Aorta (tissue), 5 donors: ENCODE data around the gene CD244. TPM values are rescaled to one million over a fixed set of nuclear protein-coding genes. Genes with fewer than 3 reads are reported as not detected.
"Not testable (repeated sequence)": the region's sequence is repeated elsewhere in the genome, so short reads cannot be mapped to it uniquely, and the experiment has no call there.

Experiments
- ATAC-seq: fragments of 200-7000 bp; cut with Tn5 transposase; one replicate; pipeline ENCODE4 v1.9.1; 2022; ENCODE audit warnings: moderate library complexity; ENCODE audit not compliant: low FRiP score
- DNase-seq, 2 donors: peaks; one replicate each; pipeline ENCODE4 v3.0.0-alpha.2; 2020
- H3K27ac ChIP-seq, 2 donors: one replicate each; pipeline ENCODE4 v1.5.1; 2013; ENCODE audit warnings: low read length in 2 of 2, mild to moderate bottlenecking in 2 of 2, moderate library complexity in 2 of 2, control low read depth in 1 of 2, inconsistent platforms in 1 of 2, low read depth in 1 of 2
- H3K27me3 ChIP-seq, 2 donors: one replicate each; pipeline ENCODE4 v1.6.1; 2013; ENCODE audit warnings: control low read depth in 1 of 2, low read length in 1 of 2, mild to moderate bottlenecking in 1 of 2, moderate library complexity in 1 of 2; ENCODE audit not compliant: insufficient read depth in 2 of 2, control insufficient read depth in 1 of 2
- H3K36me3 ChIP-seq, 2 donors: one replicate each; pipeline ENCODE4 v1.6.1; 2013; ENCODE audit warnings: control low read depth in 1 of 2, low read length in 1 of 2, mild to moderate bottlenecking in 1 of 2; ENCODE audit not compliant: insufficient read depth in 2 of 2, control insufficient read depth in 1 of 2
- H3K4me1 ChIP-seq, 2 donors: one replicate each; pipeline ENCODE4 v1.6.1; 2013; ENCODE audit warnings: low read length in 2 of 2, control low read depth in 1 of 2, mild to moderate bottlenecking in 1 of 2, moderate library complexity in 1 of 2; ENCODE audit not compliant: insufficient read depth in 2 of 2, control insufficient read depth in 1 of 2
- H3K4me3 ChIP-seq, 2 donors: one replicate each; pipeline ENCODE4 v1.5.1; 2013; ENCODE audit warnings: low read length in 2 of 2, control low read depth in 1 of 2, mild to moderate bottlenecking in 1 of 2
- H3K9me3 ChIP-seq: one replicate; pipeline ENCODE4 v1.6.1; 2013; ENCODE audit warnings: mild to moderate bottlenecking, low read length; ENCODE audit not compliant: control insufficient read depth
- WGBS, 2 donors: extraction: QIAGEN DNeasy Blood & Tissue Kit; methylation state at CpG; one replicate each; pipeline ENCODE4 v1.1.7; 2013; 5-methylcytosine and 5-hydroxymethylcytosine counted together
- intact Hi-C, 2 donors: fragments of 100-400 bp; cut with DNase I; formaldehyde crosslinking; loops; one replicate each; pipeline versions ENCODE4 v1.14.2 to v1.15.0; 2022
- polyA plus RNA-seq, 2 donors: library from polyadenylated mRNA; stranded (reverse); fragments of 200-250 nt; gene quantifications; one replicate each; pipeline ENCODE4 v1.2.3, GENCODE V29; 2013
- total RNA-seq, 2 donors: library from RNA; stranded (reverse); fragmentation: NEBNext Ultra II Directional; extraction: Animal tissue kit (Norgen Biotek cat#: 25700); gene quantifications; one replicate each; pipeline ENCODE4 v1.2.1, GENCODE V29; 2021
- donor health status: healthy with polysubstance abuse.
- donor health status: Bipolar disorder and iron deficiency.
- donor health status: DM: no; HTN: no; CAD: no.
- donor health status: DM: no; HTN: no; CAD: no.
- donor health status: DM: yes; HTN: yes; CAD: no.

Gene CD244
- total and polyA plus RNA-seq, 4 donors, result 0.26 to 1.9 (median 0.55) TPM

GRCh38 chr1:160883581-160884513 lies 21.2 kb upstream of the CD244 start:
- intact Hi-C loops, result no loop called here
- Histone ChIP-seq H3K27me3 (no peaks in the 10 kb centered on the region), H3K9me3 (no peaks in the 10 kb centered on the region), H3K27ac (no peak overlapping the region), H3K4me3 (no peak overlapping the region), H3K36me3 (no peaks in the 10 kb centered on the region), H3K4me1 (no peaks in the 10 kb centered on the region)
- ATAC-seq, result no peak
- WGBS, 2 donors, result 86 to 88% methylated on average over 13 of the region's 13 CpGs
- no peak for DNase-seq

- intact Hi-C loops, result no loop called here
- Histone ChIP-seq H3K27ac (no peak overlapping the region), H3K4me1 (no peaks in the 10 kb centered on the region), H3K4me3 (no peak overlapping the region), H3K27me3 (no peaks in the 10 kb centered on the region), H3K36me3 (no peaks in the 10 kb centered on the region), H3K9me3 (no peaks in the 10 kb centered on the region)
- 95 to 100% methylated on average over 1 of the region's 1 CpG for WGBS, 2 donors
- ATAC-seq (no peak), DNase-seq (no peak)
Observed at GRCh38 chr1:160882582-160882981, 19.9 kb upstream of the CD244 start.

- intact Hi-C loops, H3K36me3 ChIP-seq, H3K9me3 ChIP-seq, H3K4me1 ChIP-seq, H3K27ac ChIP-seq, H3K4me3 ChIP-seq, ATAC-seq, DNase-seq, H3K27me3 ChIP-seq: not testable (repeated sequence)
- 84 to 91% methylated on average over 7 of the region's 7 CpGs for whole genome bisulfite sequencing, 2 donors
Observed at GRCh38 chr1:160881264-160881663, 18.6 kb upstream of the CD244 start.

- Histone ChIP-seq H3K27me3 (no peaks in the 10 kb centered on the region), H3K4me3 (no peak overlapping the region), H3K9me3 (no peaks in the 10 kb centered on the region), H3K36me3 (no peaks in the 10 kb centered on the region), H3K27ac (no peak overlapping the region), H3K4me1 (no peaks in the 10 kb centered on the region)
- WGBS, 2 donors, result 95 to 97% methylated on average over 3 of the region's 3 CpGs
- ATAC-seq, result no peak
- DNase-seq, result no peak
- intact Hi-C loops, result no loop called here
Observed at GRCh38 chr1:160880216-160880615, 17.5 kb upstream of the CD244 start.

- no peaks in the 10 kb centered on the region for H3K36me3 ChIP-seq
- H3K4me1 ChIP-seq, result no peaks in the 10 kb centered on the region
- no peak overlapping the region for H3K27ac ChIP-seq
- 65 to 67% methylated on average over 8 of the region's 8 CpGs for WGBS, 2 donors
- no peak for DNase-seq
- H3K4me3 ChIP-seq, result no peak overlapping the region
- intact Hi-C loops, result no loop called here
- H3K27me3 ChIP-seq, result no peaks in the 10 kb centered on the region
- no peak for ATAC-seq
- no peaks in the 10 kb centered on the region for H3K9me3 ChIP-seq
Observed at GRCh38 chr1:160879056-160879455, 16.4 kb upstream of the CD244 start.

GRCh38 chr1:160877221-160877620 lies 14.5 kb upstream of the CD244 start:
- DNase-seq (no peak), ATAC-seq (no peak)
- Histone ChIP-seq H3K36me3 (no peaks in the 10 kb centered on the region), H3K4me1 (no peaks in the 10 kb centered on the region), H3K4me3 (no peak overlapping the region), H3K27me3 (no peaks in the 10 kb centered on the region), H3K9me3 (no peaks in the 10 kb centered on the region), H3K27ac (no peak overlapping the region)
- intact Hi-C loops, result no loop called here

- 65 to 71% methylated on average over 5 of the region's 5 CpGs for WGBS, 2 donors
- intact Hi-C loops, result no loop called here
- Histone ChIP-seq H3K4me1 (no peaks in the 10 kb centered on the region), H3K27ac (no peak overlapping the region), H3K27me3 (no peaks in the 10 kb centered on the region), H3K9me3 (no peaks in the 10 kb centered on the region), H3K36me3 (no peaks in the 10 kb centered on the region), H3K4me3 (no peak overlapping the region)
- ATAC-seq, result no peak
- DNase-seq, result no peak
Observed at GRCh38 chr1:160876311-160876710, 13.6 kb upstream of the CD244 start.

GRCh38 chr1:160875591-160875990 lies 12.9 kb upstream of the CD244 start:
- H3K4me1 ChIP-seq, ATAC-seq, H3K4me3 ChIP-seq, DNase-seq, H3K27me3 ChIP-seq, H3K27ac ChIP-seq, H3K36me3 ChIP-seq, H3K9me3 ChIP-seq, intact Hi-C loops: not testable (repeated sequence)
- 68 to 74% methylated on average over 4 of the region's 4 CpGs for whole genome bisulfite sequencing, 2 donors

GRCh38 chr1:160874935-160875334 lies 12.2 kb upstream of the CD244 start:
- H3K4me3 ChIP-seq, result no peak overlapping the region
- WGBS, 2 donors, result 70 to 76% methylated on average over 3 of the region's 3 CpGs
- H3K4me1 ChIP-seq, result no peaks in the 10 kb centered on the region
- H3K36me3 ChIP-seq, result no peaks in the 10 kb centered on the region
- no peak for DNase-seq
- H3K9me3 ChIP-seq, result no peaks in the 10 kb centered on the region
- no peak overlapping the region for H3K27ac ChIP-seq
- no peaks in the 10 kb centered on the region for H3K27me3 ChIP-seq
- ATAC-seq, result no peak
- intact Hi-C loops, result no loop called here
